ENCODE results near the gene AMBN.
A peak's percentile ranks its signal among the peaks of the same experiment; 100 is the strongest.

Gene AMBN

GRCh38 chr4:70559211-70559830 lies 32.7 kb upstream of the AMBN start:
- no peak overlapping the region for H2AFZ ChIP-seq (ENCODE audit: low read depth, low read length)
- H3K9me3 ChIP-seq (ENCODE audit: insufficient read depth, low read length, severe bottlenecking), result no peaks in the 10 kb centered on the region
- no peak overlapping the region for H3K9ac ChIP-seq (ENCODE audit: low read depth, low read length)
- H4K20me1 ChIP-seq (ENCODE audit: insufficient read depth, low read length), result no peaks in the 10 kb centered on the region
- TF ChIP-seq, protein P1, sequence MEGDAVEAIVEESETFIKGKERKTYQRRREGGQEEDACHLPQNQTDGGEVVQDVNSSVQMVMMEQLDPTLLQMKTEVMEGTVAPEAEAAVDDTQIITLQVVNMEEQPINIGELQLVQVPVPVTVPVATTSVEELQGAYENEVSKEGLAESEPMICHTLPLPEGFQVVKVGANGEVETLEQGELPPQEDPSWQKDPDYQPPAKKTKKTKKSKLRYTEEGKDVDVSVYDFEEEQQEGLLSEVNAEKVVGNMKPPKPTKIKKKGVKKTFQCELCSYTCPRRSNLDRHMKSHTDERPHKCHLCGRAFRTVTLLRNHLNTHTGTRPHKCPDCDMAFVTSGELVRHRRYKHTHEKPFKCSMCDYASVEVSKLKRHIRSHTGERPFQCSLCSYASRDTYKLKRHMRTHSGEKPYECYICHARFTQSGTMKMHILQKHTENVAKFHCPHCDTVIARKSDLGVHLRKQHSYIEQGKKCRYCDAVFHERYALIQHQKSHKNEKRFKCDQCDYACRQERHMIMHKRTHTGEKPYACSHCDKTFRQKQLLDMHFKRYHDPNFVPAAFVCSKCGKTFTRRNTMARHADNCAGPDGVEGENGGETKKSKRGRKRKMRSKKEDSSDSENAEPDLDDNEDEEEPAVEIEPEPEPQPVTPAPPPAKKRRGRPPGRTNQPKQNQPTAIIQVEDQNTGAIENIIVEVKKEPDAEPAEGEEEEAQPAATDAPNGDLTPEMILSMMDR (IDR thresholded peaks at IDR 0.05; ENCODE audit: borderline replicate concordance, extremely low read depth, low read length, poor library complexity, severe bottlenecking), result peak; percentile 83
- no peak for TF ChIP-seq EZH2 (IDR thresholded peaks at IDR 0.05; ENCODE audit: borderline replicate concordance, low read depth, low read length, severe bottlenecking)
- H3K27me3 ChIP-seq (ENCODE audit: insufficient read depth, low read length, poor library complexity), result no peaks in the 10 kb centered on the region
- H3K36me3 ChIP-seq (ENCODE audit: insufficient read depth, low read length), result no peaks in the 10 kb centered on the region
- DNase-seq (peak; percentile 52), ATAC-seq (ENCODE audit: insufficient read depth, low read depth) (peak; percentile 72; the same call in 2 of the 3 replicates)
- no peaks in the 10 kb centered on the region for H3K79me2 ChIP-seq (ENCODE audit: insufficient read depth, low read length)
- H3K27ac ChIP-seq (ENCODE audit: low read length), result no peak overlapping the region
- H3K4me2 ChIP-seq (ENCODE audit: insufficient read depth, low read length), result no peak overlapping the region
- no peaks in the 10 kb centered on the region for H3K4me1 ChIP-seq (ENCODE audit: insufficient read depth, low read length)
- no peak overlapping the region for H3K4me3 ChIP-seq (ENCODE audit: low read depth in 1 of 2, low read length in 2 of 2)

DNA sequence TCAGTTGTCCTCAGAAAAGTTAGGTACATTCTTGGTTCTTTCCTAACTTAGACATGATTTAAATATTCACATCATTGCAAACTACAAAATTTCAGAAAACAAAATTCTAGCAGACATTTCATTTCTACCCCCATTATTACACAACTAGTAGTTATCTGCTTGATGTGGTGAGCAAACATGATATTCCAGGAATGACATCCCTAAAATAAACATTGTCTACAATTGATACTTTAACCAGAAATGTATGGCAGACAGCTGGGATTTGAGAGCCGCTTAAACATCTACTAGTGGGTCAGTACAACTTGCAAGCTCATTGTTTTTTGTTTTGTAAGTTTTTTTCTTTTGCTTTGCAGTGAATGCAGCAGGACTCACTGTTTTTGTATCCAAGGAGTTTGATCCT lies 32.1 kb upstream of the AMBN start:
- H3K27ac ChIP-seq (ENCODE audit: low read length), result no peak overlapping the region
- ATAC-seq (ENCODE audit: insufficient read depth, low read depth), result no peak

GRCh38 chr4:70564033-70564432 lies 28.0 kb upstream of the AMBN start:
- ATAC-seq (ENCODE audit: insufficient read depth, low read depth), result no peak
- no peak overlapping the region for H3K4me2 ChIP-seq (ENCODE audit: insufficient read depth, low read length)
- no peaks in the 10 kb centered on the region for H3K9me3 ChIP-seq (ENCODE audit: insufficient read depth, low read length, severe bottlenecking)

More for the DNA sequence above, 32.1 kb upstream of the AMBN start:
- Histone ChIP-seq H3K27me3 (ENCODE audit: insufficient read depth, low read length, poor library complexity) (no peaks in the 10 kb centered on the region), H3K4me1 (ENCODE audit: insufficient read depth, low read length) (no peaks in the 10 kb centered on the region), H3K36me3 (ENCODE audit: insufficient read depth, low read length) (no peaks in the 10 kb centered on the region), H4K20me1 (ENCODE audit: insufficient read depth, low read length) (no peaks in the 10 kb centered on the region), H3K79me2 (ENCODE audit: insufficient read depth, low read length) (no peaks in the 10 kb centered on the region), H3K9ac (ENCODE audit: low read depth, low read length) (no peak overlapping the region), H3K4me2 (ENCODE audit: insufficient read depth, low read length) (no peak overlapping the region), H3K4me3 (ENCODE audit: low read depth in 1 of 2, low read length in 2 of 2) (no peak overlapping the region), H3K9me3 (ENCODE audit: insufficient read depth, low read length, severe bottlenecking) (no peaks in the 10 kb centered on the region), H2AFZ (ENCODE audit: low read depth, low read length) (no peak overlapping the region)
- DNase-seq, result no peak
- TF ChIP-seq EZH2 (IDR thresholded peaks at IDR 0.05; ENCODE audit: borderline replicate concordance, low read depth, low read length, severe bottlenecking), result no peak
- TF ChIP-seq, protein P1 (IDR thresholded peaks at IDR 0.05; ENCODE audit: borderline replicate concordance, extremely low read depth, low read length, poor library complexity, severe bottlenecking), result no peak

More at GRCh38 chr4:70564033-70564432, 28.0 kb upstream of the AMBN start:
- Histone ChIP-seq H3K4me3 (ENCODE audit: low read depth in 1 of 2, low read length in 2 of 2) (no peak overlapping the region), H2AFZ (ENCODE audit: low read depth, low read length) (no peak overlapping the region), H3K36me3 (ENCODE audit: insufficient read depth, low read length) (no peaks in the 10 kb centered on the region), H3K79me2 (ENCODE audit: insufficient read depth, low read length) (no peaks in the 10 kb centered on the region), H3K4me1 (ENCODE audit: insufficient read depth, low read length) (no peaks in the 10 kb centered on the region), H4K20me1 (ENCODE audit: insufficient read depth, low read length) (no peaks in the 10 kb centered on the region), H3K27me3 (ENCODE audit: insufficient read depth, low read length, poor library complexity) (no peaks in the 10 kb centered on the region), H3K27ac (ENCODE audit: low read length) (no peak overlapping the region), H3K9ac (ENCODE audit: low read depth, low read length) (no peak overlapping the region)
- no peak for DNase-seq
- TF ChIP-seq EZH2 (IDR thresholded peaks at IDR 0.05; ENCODE audit: borderline replicate concordance, low read depth, low read length, severe bottlenecking), result no peak
- TF ChIP-seq, protein P1 (IDR thresholded peaks at IDR 0.05; ENCODE audit: borderline replicate concordance, extremely low read depth, low read length, poor library complexity, severe bottlenecking), result no peak
